ENCODE results near the gene RASSF1. TPM values are rescaled to one million over a fixed set of nuclear protein-coding genes. Genes with fewer than 3 reads are reported as not detected.

The RASSF1 gene, protein sequence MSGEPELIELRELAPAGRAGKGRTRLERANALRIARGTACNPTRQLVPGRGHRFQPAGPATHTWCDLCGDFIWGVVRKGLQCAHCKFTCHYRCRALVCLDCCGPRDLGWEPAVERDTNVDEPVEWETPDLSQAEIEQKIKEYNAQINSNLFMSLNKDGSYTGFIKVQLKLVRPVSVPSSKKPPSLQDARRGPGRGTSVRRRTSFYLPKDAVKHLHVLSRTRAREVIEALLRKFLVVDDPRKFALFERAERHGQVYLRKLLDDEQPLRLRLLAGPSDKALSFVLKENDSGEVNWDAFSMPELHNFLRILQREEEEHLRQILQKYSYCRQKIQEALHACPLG
- 16.4 to 20.7 TPM (median 18.7 TPM) in 5 replicates for total RNA-seq (2022; extraction: Qiagen RNA extraction; ENCODE audit: low read depth)

DNA sequence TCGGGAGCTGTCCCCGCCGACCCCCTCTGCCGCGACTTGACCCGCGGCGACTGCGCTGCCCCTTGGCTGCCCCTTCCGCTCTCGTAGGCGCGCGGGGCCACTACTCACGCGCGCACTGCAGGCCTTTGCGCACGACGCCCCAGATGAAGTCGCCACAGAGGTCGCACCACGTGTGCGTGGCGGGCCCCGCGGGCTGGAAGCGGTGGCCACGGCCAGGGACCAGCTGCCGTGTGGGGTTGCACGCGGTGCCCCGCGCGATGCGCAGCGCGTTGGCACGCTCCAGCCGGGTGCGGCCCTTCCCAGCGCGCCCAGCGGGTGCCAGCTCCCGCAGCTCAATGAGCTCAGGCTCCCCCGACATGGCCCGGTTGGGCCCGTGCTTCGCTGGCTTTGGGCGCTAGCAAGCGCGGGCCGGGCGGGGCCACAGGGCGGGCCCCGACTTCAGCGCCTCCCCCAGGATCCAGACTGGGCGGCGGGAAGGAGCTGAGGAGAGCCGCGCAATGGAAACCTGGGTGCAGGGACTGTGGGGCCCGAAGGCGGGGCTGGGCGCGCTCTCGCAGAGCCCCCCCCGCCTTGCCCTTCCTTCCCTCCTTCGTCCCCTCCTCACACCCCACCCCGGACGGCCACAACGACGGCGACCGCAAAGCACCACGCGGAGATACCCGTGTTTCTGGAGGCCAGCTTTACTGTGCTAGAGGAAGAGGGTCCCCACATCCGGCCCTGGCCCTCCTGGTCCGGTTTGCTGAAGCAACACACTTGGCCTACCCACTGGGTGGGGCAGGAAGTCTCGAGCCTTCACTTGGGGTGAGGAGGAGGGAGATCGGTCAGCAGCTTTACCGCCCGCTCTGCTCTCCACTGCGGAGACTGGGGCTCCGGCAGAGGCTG, at the start of gene RASSF1:
TSS of gene RASSF1 (minus strand) at position 389 of the 882 bp plus-strand sequence. CDS start at position 358, 31 bp downstream.

DNA sequence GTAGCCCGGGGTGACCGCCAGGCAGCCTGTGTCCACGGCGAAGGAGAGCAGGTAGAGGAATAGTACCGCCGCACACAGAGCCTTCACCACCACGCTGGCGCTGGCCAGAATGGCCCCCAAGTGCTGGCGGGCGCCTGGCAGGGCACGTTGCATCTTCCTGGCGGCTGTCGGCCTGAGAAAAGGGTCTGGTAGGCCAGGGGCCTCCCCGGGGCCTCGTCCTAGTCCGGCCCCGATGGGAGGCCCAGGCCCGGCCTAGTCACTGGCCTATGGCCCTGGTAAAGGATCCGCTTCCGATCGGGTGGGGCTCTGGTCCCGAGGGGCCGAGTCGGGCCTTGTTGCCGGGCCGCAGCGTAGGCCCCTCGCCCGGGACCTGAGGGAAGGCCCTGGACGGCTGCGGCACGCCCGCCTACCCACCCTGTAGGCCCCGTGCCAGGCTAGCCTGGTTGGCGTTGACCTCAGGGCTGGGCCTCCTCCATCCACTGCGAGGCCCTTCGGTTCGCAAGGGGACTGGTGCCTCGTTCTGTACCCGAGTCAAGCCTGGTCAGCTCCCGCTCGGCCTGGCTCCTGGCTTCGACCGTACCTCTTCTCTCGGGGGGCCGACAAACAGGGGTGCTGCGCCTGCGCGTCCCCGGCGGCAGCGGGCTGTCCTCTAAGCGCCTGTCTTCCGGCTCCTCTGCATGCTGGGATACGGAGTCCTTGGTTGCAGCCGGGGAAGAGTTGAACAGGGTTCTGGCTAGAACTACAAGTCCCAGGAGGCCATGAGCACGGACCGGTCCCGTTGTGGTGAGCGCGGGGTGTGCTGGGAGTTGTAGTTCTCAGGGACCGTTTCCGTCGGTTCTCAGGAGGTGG, 18.5 kb upstream of the RASSF1 start, which contains the start of gene TMEM115:
TSS of gene TMEM115 (minus strand) at position 611 of the 849 bp plus-strand sequence. CDS start at position 153, 458 bp downstream.

DNA sequence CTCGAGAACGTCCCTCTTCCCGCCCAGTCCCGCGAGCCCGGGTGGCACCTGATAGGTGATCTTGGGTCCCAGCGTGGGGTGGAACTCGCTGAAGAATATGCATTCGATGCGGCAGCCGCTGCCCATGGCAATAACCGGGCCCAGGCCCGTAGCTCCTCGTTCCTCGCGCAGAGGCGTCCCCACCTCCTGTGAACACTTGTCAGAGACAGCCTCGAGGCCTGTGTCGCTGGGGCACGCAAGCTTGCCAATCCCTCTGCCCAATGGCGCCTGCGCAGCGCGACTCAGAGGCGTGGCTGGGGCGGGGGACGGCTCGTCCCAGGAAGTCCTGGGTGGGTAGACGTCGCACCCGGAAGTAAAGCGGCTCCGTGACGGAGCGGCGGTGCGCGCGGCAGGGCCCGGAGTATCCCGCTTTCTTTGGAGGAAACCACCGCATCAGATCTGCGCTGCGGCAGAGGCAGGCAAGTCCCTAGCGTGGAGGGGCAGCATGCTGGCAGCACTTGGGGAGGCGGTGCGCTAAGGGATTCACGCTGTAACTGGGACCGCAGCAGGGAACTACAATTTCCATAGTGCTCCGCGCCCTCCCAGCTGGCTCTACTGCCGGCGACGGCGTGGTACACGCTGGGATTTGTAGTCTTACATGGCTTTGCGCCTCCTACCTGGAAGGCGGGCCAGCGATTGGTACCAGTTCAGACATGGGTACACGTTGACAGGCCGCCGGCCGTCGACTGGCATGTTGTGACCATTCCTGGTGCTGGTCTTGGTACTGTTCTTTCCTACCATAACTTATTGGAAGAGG, 10.1 kb upstream of the RASSF1 start, which contains the start of the genes CYB561D2 and NPRL2:
TSS of gene CYB561D2 (plus strand) at position 336 of the 796 bp plus-strand sequence. CDS start 572 bp downstream, outside the sequence.
TSS of gene NPRL2 (minus strand) at position 249 of the 796 bp plus-strand sequence. CDS start at position 126, 123 bp downstream.

DNA sequence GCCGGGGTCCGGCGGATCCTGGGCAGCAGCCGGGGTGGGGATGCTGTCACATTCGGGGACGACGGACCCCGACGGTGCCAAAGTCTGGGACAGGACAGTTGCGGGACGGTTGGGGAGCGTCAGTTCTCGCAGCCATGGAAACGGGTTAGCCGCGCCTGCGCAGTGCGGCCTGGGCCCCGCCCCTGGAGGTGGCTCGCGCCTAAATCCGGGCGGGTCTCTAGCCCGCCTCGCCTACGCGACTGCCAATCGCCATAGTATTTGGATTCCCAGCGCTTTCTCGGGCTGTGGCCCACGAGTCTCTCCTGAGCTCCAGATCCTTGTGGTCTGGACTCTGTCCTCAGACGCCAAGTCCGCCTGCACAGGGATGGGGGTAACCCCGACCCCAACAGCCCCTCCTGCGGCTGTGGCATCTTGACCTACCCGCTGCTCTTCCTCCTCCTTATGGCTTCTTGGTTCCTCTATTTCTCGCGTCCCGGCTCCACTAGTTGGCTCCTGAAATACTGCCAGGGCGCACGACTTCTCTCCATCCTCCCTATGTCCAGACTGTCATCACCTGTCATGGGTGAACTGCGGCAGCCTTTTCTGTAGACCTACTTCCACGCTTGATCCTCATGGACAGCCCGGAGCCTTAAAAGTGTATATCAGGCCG, 5.1 kb upstream of the RASSF1 start, which contains the start of gene ZMYND10:
TSS of gene ZMYND10 (minus strand) at position 147 of the 649 bp plus-strand sequence. CDS start 153 bp downstream, outside the sequence.

DNA sequence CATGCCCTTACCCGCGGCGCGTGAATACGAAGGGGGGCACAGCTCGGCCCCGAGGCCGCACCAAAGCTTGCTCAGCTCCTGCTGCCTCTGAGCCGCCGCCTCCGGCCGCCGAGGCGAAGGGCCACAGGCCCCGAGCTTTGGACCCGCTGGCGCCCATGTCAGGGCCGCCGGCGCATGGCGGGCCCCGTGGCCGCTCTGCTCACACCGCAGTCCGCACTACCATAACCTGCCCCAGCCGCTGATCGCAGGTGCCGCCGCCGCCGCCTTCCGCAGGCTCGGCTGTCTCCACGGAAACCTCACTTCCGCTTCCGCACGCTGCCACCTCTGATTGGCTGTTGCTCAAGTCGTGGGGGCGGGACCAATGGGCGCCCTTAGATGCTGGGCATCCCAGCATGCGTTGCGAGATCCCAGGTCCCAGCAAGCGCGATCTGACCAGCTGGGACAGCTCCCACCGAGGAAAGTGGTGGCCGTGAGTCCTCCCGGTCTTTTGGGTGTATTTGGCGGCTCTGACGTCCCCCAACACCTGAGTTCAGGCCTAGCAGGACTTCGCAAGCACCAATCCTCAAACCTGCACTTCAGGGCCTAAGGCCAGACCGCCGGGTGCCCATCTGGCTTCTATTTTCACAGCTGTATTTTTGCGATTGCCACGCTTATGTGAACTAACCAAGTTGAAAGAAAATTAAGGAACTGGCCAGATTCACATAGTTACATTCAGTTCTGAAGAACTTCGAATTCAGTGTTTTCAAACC, 12.5 kb downstream of the RASSF1 start, which contains the start of gene TUSC2:
TSS of gene TUSC2 (minus strand) at position 281 of the 749 bp plus-strand sequence. CDS start at position 157, 124 bp downstream.

DNA sequence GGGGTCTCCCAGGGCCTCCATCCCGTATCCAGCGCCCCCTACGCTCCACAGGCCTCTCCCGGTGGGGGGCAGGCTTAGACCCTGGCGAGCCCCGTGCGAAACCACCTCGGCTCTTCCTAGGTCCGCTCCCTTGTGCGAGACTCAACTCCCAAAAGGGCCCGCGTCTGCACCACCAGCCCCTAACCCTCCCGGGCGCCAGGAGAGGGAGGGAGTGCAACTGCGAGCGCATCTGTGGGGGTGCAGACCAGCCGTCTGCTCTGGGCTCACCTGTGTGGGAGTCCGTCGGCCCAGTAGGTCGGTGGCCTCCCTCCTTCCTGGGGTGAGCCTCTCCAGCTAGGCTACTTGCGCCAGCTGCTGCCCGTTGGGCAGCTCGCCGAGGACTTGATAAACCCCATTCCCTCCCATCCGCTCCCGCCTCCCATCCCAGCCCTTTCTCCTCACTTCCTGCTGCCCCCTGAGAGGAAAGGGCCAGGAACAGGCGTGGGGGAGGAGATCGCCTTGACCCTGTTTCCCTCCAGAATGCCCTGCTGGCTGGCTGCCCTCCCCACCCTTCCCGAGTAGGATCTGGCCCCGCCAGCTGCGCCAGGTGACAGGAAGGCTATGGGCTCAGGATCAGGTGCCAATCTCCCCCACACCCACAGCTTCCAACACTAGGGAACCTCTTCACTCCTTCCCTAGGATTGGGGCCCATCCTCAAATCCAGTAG, 18.1 kb downstream of the RASSF1 start, which contains the start of gene HYAL2:
TSS of gene HYAL2 (minus strand) at position 360 of the 706 bp plus-strand sequence. CDS start 2,256 bp downstream, outside the sequence.

DNA sequence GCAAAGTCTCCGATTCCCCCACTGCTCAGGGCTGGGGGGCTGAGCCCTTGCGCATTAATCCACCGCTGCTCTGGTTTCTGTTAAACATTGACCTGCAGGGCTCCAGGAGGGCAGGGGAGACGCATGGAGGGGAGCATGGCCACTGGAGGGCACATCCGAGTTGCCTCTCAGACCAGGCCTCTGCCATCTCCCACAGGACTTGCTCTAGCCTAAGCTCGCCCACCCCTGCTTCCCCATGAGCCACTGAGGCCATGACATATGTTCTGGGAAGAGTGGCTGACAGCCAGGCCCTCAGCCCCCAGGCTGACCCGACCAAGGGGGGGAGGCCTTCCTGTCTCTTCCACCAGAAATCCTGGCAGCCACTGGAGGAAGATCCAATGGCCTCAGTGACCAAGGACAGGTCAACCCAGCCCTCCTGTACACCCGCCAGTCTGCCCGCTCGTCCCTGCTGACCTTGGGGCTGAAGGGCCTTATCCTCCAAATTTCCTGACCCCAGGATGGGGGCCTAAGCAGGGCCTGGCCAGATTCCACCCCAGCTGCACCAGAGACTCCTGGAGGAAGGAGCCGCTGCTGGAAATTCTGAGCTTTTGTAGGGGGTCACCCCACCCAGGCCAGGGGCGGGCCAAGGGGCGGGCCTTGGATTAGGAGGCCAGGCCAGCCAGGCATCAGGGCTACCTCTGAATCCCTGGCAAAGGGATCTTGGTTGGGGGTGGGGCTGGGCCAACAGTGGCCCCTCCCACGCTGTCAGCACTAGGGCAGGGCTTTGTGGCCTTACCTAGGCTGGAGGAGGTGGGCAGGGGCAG, 37.4 kb downstream of the RASSF1 start, which contains the start of gene HYAL1:
TSS of gene HYAL1 (minus strand) at position 562 of the 803 bp plus-strand sequence. CDS start 618 bp downstream, outside the sequence.

DNA sequence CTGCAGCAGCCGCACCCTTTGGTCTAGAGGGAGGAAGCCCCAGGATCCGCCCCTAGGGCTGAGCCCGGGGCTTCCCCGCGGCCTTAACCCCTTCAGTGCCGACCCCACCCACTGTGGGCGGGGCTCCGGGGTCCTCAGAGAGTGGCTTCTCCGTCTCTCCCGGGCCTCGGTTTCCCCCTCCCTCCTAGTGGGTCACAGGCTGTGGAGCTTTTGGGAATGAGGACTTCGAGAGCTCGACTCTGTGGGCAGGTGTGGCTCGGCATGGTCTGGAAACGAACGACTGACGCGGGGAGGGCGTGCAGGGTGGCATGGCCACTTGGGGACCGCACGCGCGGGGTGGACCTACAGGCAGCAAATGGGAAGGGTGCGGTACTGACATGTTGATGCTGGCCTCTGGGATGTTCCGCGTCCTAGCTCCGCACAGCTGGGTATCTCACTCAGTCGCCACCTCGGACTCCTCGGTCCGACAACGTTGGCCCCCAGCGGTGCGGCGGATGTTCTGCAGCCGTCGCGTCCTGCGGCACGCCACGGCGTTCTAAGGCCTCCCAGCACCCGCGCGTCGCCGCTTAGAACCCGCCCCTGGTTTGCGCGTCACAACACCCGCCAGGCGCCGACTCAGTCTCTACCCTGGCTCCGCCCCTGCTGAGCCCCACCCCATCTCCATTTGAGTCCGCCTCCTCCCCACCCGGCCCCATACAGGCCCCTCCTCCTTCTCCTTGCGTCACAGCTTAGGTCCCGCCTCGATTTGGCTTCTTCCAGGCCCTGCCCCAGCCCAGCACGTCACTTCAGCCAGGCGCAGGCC, 41.6 kb downstream of the RASSF1 start, which contains the start of the genes HYAL3 and NAA80:
TSS of gene HYAL3 (minus strand) at position 570 of the 802 bp plus-strand sequence. CDS start 3,803 bp downstream, outside the sequence.
TSS of gene NAA80 (minus strand) at position 570 of the 802 bp plus-strand sequence. CDS start 1,942 bp downstream, outside the sequence.

DNA sequence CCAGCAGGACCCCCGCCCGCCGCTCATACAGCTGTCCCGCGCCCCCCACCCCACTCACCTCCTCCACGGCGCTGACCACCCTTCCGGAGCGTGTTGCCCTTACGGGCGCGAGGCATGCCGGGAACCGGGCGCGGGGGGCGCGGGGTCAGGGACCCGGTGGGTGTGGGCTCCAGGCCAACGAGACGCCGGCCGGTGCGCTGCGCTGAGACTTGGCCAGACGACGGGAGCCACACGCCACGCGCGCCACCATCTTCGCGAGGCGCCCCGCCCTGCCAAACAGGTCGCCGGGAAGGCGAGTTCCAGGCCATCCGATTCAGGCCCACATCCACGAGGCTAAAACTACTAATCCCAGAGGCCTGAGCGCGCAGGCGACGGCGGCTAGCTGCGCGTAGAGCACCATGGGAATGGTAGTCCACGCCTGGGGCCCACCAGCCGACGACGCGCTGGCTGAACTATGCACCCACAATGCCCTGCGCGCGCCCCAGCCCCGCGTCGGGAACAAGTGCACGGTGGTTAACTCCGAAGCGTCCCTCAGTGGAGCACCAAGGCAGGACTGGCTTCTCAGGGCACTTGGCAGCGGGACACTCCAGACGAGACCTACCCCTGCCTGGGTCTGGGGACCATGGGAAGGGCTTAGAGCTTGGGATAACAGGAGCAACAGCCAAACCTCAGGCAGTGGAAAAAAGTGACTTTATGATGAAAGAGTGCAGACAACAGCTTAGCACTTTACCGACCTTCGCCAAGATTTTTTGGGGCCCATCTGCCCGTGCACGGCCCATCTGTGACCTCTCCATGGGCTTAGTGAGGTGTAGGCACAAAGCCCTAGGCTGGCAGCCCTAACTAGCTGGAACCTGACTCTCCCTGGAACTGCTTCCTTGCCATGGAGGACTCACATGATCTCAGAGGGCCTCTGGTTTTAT, 48.2 kb downstream of the RASSF1 start, which contains the start of gene IFRD2:
TSS of gene IFRD2 (minus strand) at position 271 of the 920 bp plus-strand sequence. CDS start at position 116, 155 bp downstream.

Other genes starting within 250 kb of the RASSF1 start
- gene SEMA3F, start 185.5 kb downstream of the RASSF1 start, total RNA-seq (2022; extraction: Qiagen RNA extraction; ENCODE audit: low read depth): 7.1 to 10.5 TPM (median 10.0 TPM) in 5 replicates
- gene GNAT1, start 149.2 kb downstream of the RASSF1 start, total RNA-seq (2022; extraction: Qiagen RNA extraction; ENCODE audit: low read depth): 0.02 TPM in 1 of 5 replicates, not detected in the others
- gene SLC38A3, start 135.6 kb downstream of the RASSF1 start, total RNA-seq (2022; extraction: Qiagen RNA extraction; ENCODE audit: low read depth): 0.01 to 0.04 TPM in 2 of 5 replicates, not detected in the others
- gene GNAI2, start 104.6 kb downstream of the RASSF1 start, total RNA-seq (2022; extraction: Qiagen RNA extraction; ENCODE audit: low read depth): 33.5 to 45.0 TPM (median 41.8 TPM) in 5 replicates
- 4.8 to 9.3 TPM (median 6.9 TPM) in 5 replicates for gene SEMA3B, start 71.7 kb downstream of the RASSF1 start, total RNA-seq (2022; extraction: Qiagen RNA extraction; ENCODE audit: low read depth)
- 0.05 to 0.14 TPM (median 0.13 TPM) in 3 of 5 replicates, not detected in the others for gene LSMEM2, start 61.7 kb downstream of the RASSF1 start, total RNA-seq (2022; extraction: Qiagen RNA extraction; ENCODE audit: low read depth)
- 73.1 to 96.7 TPM (median 94.7 TPM) in 5 replicates for gene IFRD2, start 48.4 kb downstream of the RASSF1 start, total RNA-seq (2022; extraction: Qiagen RNA extraction; ENCODE audit: low read depth)
- gene HYAL3, start 41.4 kb downstream of the RASSF1 start, total RNA-seq (2022; extraction: Qiagen RNA extraction; ENCODE audit: low read depth): 7.8 to 10.6 TPM (median 9.1 TPM) in 5 replicates
- 5.1 to 7.7 TPM (median 6.0 TPM) in 5 replicates for gene NAA80, start 41.4 kb downstream of the RASSF1 start, total RNA-seq (2022; extraction: Qiagen RNA extraction; ENCODE audit: low read depth)
- 0.31 to 0.48 TPM (median 0.38 TPM) in 5 replicates for gene HYAL1, start 37.3 kb downstream of the RASSF1 start, total RNA-seq (2022; extraction: Qiagen RNA extraction; ENCODE audit: low read depth)
- 18.8 to 27.5 TPM (median 23.2 TPM) in 5 replicates for gene HYAL2, start 18.1 kb downstream of the RASSF1 start, total RNA-seq (2022; extraction: Qiagen RNA extraction; ENCODE audit: low read depth)
- gene TUSC2, start 12.6 kb downstream of the RASSF1 start, total RNA-seq (2022; extraction: Qiagen RNA extraction; ENCODE audit: low read depth): 21.8 to 37.7 TPM (median 36.6 TPM) in 5 replicates
- gene ZMYND10, start 4.9 kb upstream of the RASSF1 start, total RNA-seq (2022; extraction: Qiagen RNA extraction; ENCODE audit: low read depth): 0.36 to 1.3 TPM (median 0.91 TPM) in 5 replicates
- gene NPRL2, start 9.9 kb upstream of the RASSF1 start, total RNA-seq (2022; extraction: Qiagen RNA extraction; ENCODE audit: low read depth): 13.4 to 15.1 TPM (median 13.8 TPM) in 5 replicates
- 14.6 to 22.0 TPM (median 21.1 TPM) in 5 replicates for gene CYB561D2, start 10.0 kb upstream of the RASSF1 start, total RNA-seq (2022; extraction: Qiagen RNA extraction; ENCODE audit: low read depth)
- gene TMEM115, start 18.7 kb upstream of the RASSF1 start, total RNA-seq (2022; extraction: Qiagen RNA extraction; ENCODE audit: low read depth): 37.1 to 46.1 TPM (median 45.8 TPM) in 5 replicates
- gene CACNA2D2, start 162.8 kb upstream of the RASSF1 start, total RNA-seq (2022; extraction: Qiagen RNA extraction; ENCODE audit: low read depth): 0.28 to 0.66 TPM (median 0.52 TPM) in 5 replicates
- 2.1 to 3.1 TPM (median 2.6 TPM) in 5 replicates for gene C3orf18, start 226.9 kb upstream of the RASSF1 start, total RNA-seq (2022; extraction: Qiagen RNA extraction; ENCODE audit: low read depth)
- 4.9 to 6.9 TPM (median 6.5 TPM) in 5 replicates for gene HEMK1, start 228.7 kb upstream of the RASSF1 start, total RNA-seq (2022; extraction: Qiagen RNA extraction; ENCODE audit: low read depth)

All from A549 treated with CpdA at 1 μM for 4 hours (cell line).